ENCODE data around the gene LYPLAL1.
"Not testable (repeated sequence)": the region's sequence is repeated elsewhere in the genome, so short reads cannot be mapped to it uniquely, and the experiment has no call there.

The LYPLAL1 gene

DNA sequence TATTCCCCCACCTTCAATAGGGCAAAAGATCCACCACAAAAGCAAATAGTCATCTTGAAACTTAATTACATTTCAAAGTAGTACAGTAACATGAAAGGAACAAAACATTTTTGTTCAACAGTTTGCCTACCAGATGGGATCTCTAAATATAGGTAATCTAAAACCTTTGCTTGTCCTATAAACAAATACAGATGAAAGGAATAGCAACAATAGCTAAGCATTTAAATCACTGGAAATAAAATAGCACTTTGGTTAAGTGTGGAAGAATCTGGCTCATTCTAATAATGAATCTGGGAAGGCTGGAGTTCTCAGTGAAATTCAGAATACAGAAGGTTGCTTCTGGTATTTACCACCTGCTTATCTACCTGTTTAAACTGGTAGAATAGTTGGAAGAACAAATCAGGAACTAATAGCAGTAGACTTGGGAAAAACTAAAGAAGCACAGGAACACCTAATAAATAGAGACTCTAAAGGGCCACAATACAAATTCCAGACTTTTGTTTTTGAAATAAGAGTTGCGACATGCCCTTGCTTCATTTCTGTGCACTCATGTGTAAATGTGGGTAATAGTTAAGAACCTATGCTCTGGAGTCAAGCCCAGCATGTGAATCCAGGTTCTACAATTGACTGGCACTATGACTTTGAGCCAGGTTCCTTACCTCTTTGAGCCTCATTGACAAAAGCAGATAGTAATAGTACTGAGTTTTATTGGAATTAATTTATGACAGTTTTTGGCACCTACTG lies 2.3 kb upstream of the LYPLAL1 start:
- no peak for ATAC-seq

DNA sequence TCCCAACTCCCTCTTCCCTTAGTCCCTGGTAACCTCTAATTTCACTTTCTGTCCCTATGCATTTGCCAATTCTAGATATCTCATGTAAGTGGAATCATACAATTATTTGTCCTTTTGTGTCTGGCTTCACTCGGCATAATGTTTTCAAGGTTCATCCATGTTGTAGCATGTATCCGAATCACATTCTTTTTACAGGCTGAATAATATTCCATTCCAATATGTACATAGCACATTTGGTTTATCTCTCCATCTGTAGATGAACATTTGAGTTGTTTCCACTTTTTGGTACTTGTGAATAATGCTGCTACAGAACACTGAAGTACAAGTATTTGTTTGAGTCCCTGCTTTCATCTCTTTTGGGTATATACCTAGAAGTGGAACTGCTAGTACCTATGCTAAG lies 857 bp upstream of the LYPLAL1 start:
- ATAC-seq: no peak

DNA sequence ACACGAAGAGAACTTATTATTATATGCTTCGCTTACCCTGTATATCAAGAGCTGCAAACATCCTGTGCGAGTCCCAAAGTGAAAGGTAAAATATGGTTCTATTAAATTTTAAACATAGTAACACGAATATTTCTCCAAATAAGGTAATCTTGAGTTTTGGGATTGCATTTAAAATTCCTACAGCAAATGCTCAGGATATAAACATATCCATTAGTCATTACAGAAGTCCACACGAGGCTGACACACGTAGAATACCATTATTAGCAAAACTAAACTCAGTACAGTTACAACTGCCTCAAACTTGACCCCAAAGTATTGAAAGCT lies 282 bp upstream of the LYPLAL1 start:
- no peak for ATAC-seq

DNA sequence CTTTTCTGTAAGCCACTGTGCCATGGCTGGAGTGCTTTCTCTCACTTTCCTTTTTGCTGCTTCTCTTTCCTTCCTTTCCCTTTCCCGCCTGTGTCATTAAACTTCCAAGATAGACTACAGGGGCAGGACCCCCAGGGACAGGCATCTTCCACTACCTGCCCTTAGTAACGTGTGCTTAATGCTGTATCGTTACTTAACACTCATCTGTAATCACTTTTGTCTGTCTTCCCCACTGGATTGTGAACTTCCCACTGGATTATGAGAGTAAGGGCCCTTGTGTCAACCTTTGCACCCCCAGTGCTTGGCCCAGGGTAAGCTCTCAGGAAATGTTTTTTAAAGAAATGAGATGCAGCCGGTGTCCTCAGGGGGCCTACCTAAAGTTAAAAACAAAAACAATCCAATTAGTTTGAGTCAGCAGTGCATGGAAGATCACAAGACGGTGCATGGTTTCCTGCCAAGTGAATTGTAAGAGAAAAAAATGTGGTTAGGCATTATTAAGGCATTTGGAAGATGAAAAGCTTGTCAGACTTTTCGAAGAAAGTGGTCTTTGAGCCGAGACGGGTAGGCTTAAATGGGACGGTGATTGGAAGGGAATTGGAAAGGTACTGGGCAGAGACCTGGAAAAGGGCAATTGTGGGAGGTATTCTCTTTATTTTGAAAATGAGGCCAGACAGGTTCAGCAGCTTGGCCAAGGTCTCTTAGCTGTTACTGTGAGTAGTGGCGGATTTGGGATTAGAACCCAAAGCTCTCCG lies 958 bp downstream of the LYPLAL1 start:
- ATAC-seq: peak in 1 of 2 donors; percentile 15

DNA sequence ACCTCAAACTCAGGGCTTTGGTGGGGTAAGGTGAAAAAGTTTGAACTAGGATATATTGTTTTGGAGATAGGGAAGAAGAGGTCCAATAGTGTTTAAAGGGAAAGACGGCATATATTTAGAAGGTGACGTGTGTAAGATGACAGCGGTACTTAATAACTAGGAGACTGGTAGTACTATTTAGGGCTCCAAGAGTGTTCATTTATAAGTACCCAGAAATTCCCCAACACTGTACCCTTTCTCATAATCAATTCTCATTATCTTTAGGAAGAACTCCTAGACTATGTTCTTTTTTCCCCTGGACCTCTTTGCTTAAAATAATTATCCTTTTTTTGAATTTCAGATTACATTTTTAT lies 1.5 kb downstream of the LYPLAL1 start:
- ATAC-seq: no peak

DNA sequence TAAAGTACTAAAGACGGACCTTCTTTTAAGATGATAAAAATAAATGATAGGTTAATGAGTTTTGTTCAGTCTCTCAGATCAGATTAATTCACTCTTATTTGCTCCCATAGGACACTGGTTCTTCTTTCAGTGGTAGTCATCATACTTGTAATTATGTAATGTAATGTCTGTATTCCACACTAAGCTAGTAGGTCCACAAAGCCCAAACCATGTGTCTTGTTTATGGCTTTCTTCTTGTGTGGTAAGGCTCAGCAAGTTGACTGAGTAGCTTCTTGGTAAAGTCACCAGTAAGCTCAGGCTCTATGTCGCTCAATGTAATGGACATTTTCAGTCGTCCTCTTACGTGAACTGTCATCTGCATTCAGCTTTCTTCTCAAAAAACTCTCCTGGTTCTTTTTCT lies 2.5 kb downstream of the LYPLAL1 start:
- no peak for ATAC-seq

DNA sequence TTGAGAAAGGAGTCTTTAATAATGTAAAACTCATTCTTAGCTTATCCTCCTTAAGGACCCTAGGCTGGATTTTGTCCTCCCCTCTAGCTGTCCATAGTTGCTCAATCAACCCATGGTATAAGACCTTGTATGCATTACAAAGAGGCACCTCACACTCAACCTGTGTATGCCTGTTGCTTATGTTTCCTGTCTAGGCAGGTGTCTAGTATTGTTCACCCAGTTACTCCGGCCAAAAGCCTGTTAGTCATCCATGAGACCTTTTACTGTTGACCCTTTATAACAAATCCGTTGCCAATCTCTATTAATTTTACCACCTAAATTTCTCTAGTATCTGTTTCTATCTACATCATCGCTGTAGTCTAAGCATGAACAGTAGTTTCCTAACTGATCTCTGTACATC lies 3.7 kb downstream of the LYPLAL1 start:
- peak in 1 of 2 donors; percentile 14 for ATAC-seq

DNA sequence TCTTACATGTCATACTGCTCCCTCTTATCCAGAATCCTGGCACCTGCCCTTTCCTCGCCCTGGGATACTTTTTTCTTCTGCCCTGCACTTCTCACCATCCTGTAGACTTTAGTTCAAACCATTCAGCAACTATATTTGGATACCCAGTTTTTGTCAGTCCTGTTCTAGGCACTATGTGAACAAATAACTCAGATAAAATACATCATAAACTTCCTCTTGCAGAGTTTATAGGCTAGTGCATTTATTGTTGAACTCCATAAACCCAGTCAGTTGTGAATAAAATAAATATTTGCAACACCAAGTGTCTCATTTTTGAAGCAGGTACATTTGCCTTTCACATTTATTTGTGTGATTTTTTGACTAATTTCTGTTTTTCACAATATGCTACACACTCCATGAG lies 4.3 kb downstream of the LYPLAL1 start:
- ATAC-seq: no peak

DNA sequence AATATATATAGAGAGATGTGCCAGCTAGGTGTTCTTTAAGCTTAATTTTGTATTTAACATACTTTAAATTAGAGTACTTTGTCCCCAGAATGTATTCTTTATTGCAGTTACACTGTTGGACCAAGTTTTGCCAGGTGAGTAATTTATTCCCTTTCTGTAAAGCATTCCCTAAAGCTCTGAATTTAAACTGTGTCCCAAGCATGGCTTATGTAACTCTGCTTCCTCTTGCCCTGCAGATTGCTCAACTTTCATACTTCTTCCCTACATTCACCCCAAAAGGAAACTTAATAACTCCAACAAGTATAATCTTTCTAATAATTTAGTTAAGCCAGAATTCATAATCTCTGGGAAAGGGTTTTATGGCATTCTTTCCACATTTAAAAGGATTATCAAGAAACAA lies 5.6 kb downstream of the LYPLAL1 start:
- no peak for ATAC-seq

DNA sequence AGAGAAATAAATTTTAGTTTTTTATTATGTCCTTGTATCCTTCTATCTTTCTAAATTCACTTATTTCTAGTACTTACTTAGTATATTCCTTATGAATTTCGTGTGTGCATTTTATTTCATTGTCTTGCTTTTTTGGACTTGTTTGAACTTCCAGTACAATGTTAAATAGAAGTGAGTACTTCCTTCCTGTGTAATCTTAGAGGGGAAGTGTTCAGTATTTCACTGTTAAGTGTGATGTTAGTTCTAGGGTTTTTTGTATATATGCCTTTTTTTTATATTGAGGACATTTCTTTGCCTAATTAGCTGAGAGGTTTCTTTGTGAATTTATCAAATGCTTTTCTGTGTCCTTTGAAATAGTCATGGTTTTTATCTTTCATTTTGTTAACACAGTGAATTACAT lies 10.7 kb downstream of the LYPLAL1 start:
- no peak for ATAC-seq

DNA sequence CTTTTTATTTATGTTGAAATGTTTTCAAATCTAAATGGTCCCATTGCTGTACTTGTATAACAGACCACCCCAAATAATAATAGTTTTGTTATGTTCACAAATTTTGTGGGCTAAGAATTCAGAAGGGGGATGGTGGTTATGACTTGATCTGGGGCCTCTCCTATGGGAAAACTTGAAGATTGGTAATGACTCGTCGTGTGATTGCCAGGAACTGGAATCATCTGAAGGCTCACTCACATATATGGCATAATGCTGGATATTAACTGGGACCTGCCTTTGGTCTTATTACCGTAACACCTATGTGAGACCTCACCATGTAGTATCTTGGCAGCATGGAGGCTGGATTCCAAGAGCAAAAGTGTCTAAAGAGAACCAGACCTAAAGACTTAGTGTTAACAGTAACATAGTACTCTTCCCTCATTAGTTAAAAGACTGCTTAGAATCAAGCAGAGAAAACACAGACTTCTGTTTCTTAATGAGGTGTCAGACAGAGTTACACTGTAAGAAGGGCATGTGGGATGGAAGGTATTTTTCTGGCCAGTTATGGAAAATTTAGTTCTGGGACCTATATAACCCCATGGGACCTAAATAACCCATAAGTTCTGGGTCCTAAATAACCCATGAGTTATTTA lies 11.9 kb downstream of the LYPLAL1 start:
- no peak for ATAC-seq

DNA sequence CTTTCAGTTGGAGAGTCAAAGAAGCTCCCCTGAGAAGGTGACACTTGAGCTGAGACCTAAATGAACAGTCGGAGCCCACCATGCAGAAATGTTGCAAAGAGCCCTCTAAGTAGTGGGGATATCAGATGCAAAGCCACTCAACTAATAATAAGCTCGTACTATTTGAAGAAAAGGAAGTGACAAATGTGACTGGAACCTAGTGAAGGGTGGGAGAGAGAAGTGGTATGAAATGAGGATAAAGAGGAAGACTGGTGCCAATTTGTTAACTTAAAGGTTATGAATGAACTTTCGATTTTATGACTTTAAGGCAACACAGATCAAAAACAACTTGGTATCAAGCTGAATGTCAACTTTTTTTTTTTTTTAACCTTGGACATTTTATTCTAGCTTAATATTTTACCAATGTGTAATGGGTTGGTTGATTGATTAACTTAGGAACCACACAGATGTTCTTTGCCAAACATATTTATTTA lies 14.7 kb downstream of the LYPLAL1 start:
- ATAC-seq: no peak

DNA sequence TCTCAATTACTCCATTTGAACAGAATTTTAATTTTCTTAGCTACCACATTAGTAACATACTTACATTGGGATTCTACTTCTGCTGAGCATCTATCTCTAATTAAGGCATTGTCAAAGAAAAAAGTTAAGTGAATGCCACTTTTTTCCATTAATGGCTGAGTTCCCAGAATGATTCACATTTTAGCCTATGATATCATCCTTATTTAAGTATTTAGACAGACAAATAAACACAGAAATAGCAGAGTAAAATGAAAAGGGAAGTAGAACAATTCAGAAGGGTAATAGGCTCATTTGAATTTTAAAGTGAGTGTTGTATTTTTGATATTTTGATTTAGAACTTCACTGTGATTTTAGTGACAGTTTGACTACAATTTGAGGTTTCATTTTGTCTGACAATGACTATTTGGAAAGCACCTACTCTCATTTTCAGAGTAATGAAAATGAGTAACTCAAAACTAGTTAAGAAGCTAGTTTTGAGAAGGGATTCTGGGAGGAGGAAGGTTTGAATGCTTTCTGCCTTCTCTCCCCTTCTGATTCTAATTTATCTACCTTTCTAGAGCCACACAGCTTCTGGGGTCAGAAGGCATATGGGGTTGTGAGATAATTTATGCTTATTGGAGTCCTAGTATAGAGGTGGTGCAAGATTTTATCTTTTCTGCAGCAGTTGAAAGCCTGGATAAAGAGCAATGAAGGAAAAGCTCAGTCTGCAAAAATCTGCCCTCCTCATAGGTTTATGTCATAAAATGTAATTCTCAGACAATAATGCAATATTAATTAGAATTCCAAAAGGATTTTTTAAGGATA lies 15.5 kb downstream of the LYPLAL1 start:
- peak; percentile 87 to 88 for ATAC-seq

DNA sequence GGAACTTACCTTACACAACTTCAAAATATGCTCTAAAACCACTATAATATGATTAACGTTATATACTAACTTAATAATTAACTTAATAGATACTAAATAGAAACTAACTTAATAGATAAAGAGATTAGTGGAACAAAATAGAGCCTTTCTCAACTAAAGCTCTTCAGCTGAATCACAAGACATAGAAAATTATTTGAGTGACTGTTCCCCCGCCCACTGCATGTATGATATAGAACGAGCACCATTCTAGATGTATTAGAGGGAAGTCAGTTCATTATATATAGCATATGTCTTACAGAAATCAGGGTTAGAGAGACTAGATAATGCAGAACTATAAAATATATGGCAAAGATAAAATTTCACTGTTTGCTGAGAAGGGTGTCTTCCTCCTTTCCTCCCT lies 16.3 kb downstream of the LYPLAL1 start:
- ATAC-seq: no peak

DNA sequence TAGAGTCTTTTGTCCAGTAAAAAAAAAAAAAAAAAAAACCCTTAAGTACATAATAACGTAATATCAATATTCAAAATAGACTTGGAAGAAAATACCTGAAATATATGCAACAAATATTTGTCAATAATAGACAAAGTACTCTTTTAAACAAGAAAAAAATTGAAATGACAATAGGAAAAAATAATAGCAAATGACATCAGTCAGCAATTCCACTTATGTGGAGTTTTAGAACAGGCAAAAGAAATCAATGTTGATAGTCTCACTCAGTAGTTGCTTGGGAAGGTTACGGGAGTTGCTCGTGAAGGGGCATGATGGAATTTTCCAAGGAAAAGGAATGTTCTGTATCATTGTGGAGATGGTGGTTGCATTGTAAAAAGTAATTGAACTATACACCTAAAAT lies 16.9 kb downstream of the LYPLAL1 start:
- no peak for ATAC-seq

DNA sequence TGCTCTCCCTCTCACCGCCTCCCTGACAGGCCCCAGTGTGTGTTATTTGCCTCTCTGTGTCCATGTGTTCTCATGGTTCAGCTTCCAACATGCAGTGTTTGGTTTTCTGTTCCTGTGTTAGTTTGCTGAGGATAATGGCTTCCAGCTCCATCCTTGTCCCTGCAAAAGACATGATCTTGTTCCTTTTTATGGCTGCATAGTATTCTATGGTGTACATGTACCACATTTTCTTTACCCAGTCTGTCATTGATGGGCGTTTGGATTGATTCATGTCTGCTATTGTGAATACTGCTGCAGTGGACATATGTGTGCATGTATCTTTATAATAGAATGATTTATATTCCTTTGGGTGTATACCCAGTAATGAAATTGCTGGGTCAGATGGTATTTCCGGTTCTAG lies 22.2 kb downstream of the LYPLAL1 start:
- ATAC-seq: not testable (repeated sequence)

DNA sequence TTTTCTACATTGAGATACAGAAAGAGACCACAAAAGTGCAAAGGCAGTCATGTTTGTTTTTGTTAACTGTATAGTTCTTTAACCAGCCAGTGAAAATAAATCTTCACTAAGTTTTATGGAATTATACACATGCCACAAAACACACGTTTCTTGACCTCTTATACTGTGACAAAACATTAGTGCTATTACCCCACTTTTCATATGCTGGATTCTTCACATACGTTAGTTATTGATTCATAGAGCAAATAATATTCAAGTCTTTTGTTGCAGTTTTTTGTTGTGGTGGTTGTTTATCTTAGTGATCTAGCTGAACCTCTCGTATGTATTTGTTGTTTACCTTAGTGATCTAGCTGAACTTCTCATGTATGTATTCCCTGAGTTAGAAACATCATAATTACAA lies 28.0 kb downstream of the LYPLAL1 start:
- ATAC-seq: no peak

DNA sequence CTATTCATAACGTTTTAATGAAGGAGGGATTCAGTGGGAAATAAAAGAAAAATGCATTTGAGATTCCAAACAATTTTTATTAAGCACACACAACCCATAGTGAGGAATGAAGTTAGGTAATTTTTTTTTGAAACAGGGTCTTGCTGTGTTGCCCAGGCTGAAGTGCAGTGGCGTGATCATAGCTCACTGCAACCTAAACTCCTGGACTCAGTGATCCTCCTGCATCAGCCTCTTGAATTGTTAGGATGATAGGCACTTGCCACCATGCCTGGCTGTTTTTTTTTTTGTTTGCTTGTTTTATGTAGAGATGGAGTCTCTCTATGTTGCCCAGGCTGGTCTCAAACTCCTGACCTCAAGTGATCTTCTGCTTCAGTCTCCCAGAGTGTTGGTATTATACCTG lies 28.9 kb downstream of the LYPLAL1 start:
- ATAC-seq: no peak

DNA sequence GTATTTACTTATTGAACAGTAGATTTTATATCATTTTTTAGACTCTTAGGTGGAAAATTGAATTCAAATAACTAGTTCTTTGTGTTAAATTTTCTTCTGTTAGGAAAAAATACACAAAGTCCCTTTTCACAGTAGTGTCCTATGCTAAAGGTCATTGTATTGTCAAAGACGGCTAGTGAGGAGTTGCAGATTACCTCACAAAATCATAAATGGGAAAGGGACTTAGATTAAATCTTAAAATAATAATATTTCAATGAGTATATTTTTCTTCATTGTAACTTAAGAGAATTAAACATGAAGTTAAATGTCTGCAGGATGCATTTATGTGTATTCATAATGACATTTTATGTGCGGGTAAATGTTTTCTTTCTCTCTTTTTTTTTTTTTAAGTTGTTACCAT lies 32.7 kb downstream of the LYPLAL1 start:
- no peak for ATAC-seq

DNA sequence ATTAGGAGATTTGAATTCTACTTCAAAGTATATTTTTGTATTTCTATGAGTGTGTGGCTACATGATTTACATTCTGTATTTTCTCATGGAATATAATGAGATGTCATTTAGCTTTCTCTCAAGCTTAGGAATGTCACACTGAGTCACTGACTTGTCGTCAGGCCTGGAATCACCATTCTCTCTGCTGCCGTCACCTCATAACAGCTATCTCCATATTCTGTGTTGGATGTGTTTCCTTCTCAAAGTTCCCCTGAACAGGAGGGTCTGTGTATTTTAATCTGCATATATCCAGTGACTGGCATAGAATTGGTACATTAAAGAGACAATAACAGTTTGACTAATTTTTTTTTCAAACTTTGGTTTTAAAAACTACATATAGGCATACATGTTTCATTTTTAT lies 35.9 kb downstream of the LYPLAL1 start:
- no peak for ATAC-seq

DNA sequence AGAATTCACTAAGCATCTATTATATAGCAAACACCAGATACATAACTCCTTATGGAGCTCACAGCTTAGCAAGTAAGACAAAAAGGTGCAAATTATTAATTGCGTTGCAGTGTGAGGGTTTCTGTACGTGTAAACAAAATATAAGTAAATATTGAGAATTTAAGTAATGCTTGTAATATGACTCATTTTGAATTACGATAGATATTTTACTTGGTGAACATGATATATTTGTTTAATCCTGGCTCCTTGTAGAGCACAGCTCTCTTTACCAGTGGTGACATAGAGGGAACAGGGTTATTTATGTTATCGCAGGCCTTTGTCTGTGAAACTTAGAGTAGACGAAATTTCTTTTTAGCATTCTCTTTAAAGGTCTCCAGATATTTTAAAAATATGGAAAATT lies 36.4 kb downstream of the LYPLAL1 start:
- ATAC-seq: no peak

DNA sequence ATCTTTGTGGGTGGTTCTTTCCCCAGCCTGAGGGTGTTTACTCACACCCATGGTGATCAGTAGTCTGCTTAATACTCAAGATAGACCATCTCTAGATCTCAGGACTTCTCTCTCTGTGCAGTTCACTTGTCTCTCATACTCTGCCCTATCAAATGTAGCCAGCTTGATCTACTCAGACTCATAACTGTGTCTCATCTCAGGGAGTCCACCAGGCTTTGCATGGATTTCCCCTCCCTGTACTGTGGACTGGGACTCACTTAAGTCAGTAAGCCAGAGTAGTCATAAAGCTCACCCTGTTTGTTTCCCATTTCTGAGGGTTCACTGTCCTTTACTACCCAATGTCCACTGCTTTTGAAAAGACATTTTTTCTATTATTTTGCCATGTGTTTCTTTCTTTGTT lies 41.8 kb downstream of the LYPLAL1 start:
- no peak for ATAC-seq

DNA sequence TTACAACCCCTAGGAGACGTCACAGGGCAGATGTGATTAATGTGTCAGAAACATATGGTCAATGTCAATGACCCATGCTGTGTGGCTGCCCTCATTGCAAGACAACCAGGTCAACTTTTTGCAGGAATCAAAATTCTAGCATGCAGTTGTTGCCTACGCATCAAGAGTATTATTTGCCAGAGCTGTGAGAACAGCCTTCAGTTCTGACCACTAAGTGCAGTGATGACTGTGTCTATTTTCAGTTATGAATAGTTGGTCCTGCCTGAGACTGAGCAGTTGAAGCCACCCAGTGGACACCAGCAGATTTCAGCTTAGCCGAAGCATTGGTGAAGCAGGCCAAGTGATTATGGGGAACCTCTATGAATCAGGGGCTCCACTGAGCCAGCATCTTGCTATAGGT lies 47.3 kb downstream of the LYPLAL1 start:
- ATAC-seq: peak in 1 of 2 donors; percentile 48

Measured in activated CD4-positive, CD25-positive, alpha-beta regulatory T cell treated with anti-CD3 and anti-CD28 coated beads, Interleukin-2, amount 50 U/mL, for 24 hours (primary cell).